ENCODE data around the gene GRIN2C.

- no peak for TF ChIP-seq CTCF (conservative IDR thresholded peaks at IDR 0.05 in 1 of 2, IDR thresholded peaks at IDR 0.05 in 1 of 2; ENCODE audit: low read depth in 1 of 2, low read length in 2 of 2)
- TF ChIP-seq EZH2 (IDR thresholded peaks at IDR 0.05; ENCODE audit: low read length, missing control alignments) = no peak
Observed at GRCh38 chr17:74864297-74864865, 4.7 kb upstream of the GRIN2C start.
